ENCODE results near the gene OBP2A. TPM values are rescaled to one million over a fixed set of nuclear protein-coding genes. Genes with fewer than 3 reads are reported as not detected.

The OBP2A gene
- total and polyA plus RNA-seq, 10 of the 15 experiments (the other 5 are each of a cell fraction or from before 2014, with no cell fraction given) = not detected

DNA sequence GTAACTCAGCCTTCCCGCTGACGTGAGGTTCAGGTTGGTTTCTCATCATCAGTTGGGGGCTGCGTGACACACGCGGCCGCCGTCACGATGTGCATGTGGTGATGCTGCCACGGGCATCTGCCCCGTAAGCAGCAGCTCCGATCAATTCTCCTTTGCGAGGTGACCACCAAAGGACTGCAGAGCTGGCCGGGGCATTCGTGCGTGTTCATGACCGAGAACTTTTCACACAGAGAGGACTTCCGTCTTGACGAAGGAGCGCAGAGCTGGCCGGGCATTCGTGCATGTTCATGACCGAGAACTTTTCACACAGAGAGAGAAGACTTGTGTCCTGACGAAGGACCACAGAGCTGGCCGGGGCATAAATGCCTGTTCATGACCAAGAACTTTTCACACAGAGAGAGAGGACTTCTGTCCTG lies 28.5 kb upstream of the OBP2A start:
- no peak overlapping the region for H3K27ac ChIP-seq (ENCODE audit: control insufficient read depth, insufficient read depth)
- RAD21 ChIA-PET (ENCODE audit: unreplicated experiment) = no interaction called here
- H3K9me3 ChIP-seq (replicated peaks; ENCODE audit: control insufficient read depth, insufficient read depth, low read length) = no peaks in the 10 kb centered on the region
- no peak for FAIRE-seq
- in situ Hi-C loops (cut with MboI) = no loop called here
- no peak overlapping the region for H3K4me2 ChIP-seq (ENCODE audit: control insufficient read depth, insufficient read depth)
- BruUV-seq (replicated peaks) = no TSS peak
- SMC1A ChIA-PET (ENCODE audit: uncharacterized antibody, unreplicated experiment) = no interaction called here
- WGBS (ENCODE audit: insufficient coverage, insufficient replicate concordance, low lambda C conversion rate, missing lambda C conversion rate) = 70% methylated on average over 24 of the region's 24 CpGs
- H2AFZ ChIP-seq (ENCODE audit: control insufficient read depth, low read depth, low read length) = no peak overlapping the region
- no peak overlapping the region for H3K9ac ChIP-seq (ENCODE audit: control insufficient read depth, insufficient read depth, low read length)
- POLR2A ChIA-PET = no interaction called here
- CTCF ChIA-PET = no interaction called here
- no peaks in the 10 kb centered on the region for H3K79me2 ChIP-seq (ENCODE audit: control insufficient read depth, insufficient read depth, low read length)
- ATAC-seq = no peak
- intact Hi-C loops (cut with micrococcal nuclease; ENCODE audit: unreplicated experiment) = no loop called here
- no peak overlapping the region for H3K4me3 ChIP-seq
- H3K27me3 ChIP-seq (replicated peaks in 1 of 2; ENCODE audit: control insufficient read depth in 2 of 2, insufficient read depth in 2 of 2, low read length in 1 of 2) = no peaks in the 10 kb centered on the region; a peak in 1 of 4 replicates
- no peaks in the 10 kb centered on the region for H3K4me1 ChIP-seq (ENCODE audit: control insufficient read depth, insufficient read depth, low read length)
- no peak for DNase-seq (ENCODE audit: low read depth, low spot score)
- no peak for TF ChIP-seq MTA3 (IDR thresholded peaks at IDR 0.05; ENCODE audit: borderline replicate concordance, low read length)
- H3K36me3 ChIP-seq (ENCODE audit: control insufficient read depth in 2 of 2, insufficient read depth in 2 of 2, low read length in 1 of 2) = no peaks in the 10 kb centered on the region
- no peaks in the 10 kb centered on the region for H4K20me1 ChIP-seq (ENCODE audit: control insufficient read depth, insufficient read depth)

DNA sequence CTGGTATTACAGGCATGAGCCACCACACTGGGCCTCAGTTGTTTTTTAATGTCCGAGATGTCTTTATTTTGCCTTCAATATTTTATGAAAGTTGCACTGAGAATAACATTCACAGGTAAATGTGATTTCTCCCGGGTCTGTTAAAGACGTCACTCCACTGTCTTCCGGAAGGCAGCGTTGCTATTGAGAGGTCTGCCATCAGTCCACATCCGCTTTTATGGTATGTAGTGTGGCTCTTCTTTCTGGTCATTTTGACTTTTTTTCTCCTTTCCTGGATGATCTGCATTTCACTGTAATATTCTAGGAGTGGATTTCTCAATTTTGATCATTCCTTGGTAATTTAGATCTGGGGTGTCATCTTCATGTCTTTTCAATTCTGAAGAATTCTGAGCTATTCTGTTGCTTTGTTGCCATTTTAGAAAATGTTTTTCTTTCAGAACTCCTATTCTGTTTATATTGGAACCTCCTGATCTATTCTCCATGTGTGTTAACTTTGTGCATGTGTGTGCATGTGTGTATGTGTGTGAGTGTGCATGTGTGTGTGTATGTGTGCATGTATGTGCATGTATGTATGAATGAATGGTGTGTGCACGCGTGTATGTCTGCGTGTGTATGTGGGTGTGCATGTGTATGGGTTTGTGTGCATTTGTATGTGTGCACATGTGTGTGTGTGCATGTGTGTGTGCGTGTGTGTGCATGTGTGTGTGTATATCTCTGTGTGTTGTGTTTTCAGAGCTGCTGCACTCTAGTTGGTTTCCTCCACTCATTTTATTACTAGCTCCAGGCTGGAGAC lies 26.6 kb upstream of the OBP2A start:
- no peak for DNase-seq (ENCODE audit: low read depth, low spot score)
- no peaks in the 10 kb centered on the region for H3K9me3 ChIP-seq (replicated peaks; ENCODE audit: control insufficient read depth, insufficient read depth, low read length)
- FAIRE-seq = no peak
- no peaks in the 10 kb centered on the region for H3K4me1 ChIP-seq (ENCODE audit: control insufficient read depth, insufficient read depth, low read length)
- ChIA-PET POLR2A (no interaction called here), SMC1A (ENCODE audit: uncharacterized antibody, unreplicated experiment) (no interaction called here), CTCF (interaction anchor here (1.1 kb wide), 1 partner anchor 15 kb away, joined by 5 read pairs; no protein-coding TSS in a partner anchor), RAD21 (ENCODE audit: unreplicated experiment) (no interaction called here)
- no peak overlapping the region for H3K4me2 ChIP-seq (ENCODE audit: control insufficient read depth, insufficient read depth)
- no peaks in the 10 kb centered on the region for H3K27me3 ChIP-seq (replicated peaks in 1 of 2; ENCODE audit: control insufficient read depth in 2 of 2, insufficient read depth in 2 of 2, low read length in 1 of 2)
- in situ Hi-C loops (cut with MboI) = no loop called here
- no TSS peak for BruUV-seq (replicated peaks)
- no peaks in the 10 kb centered on the region for H4K20me1 ChIP-seq (ENCODE audit: control insufficient read depth, insufficient read depth)
- ATAC-seq = no peak
- H3K9ac ChIP-seq (ENCODE audit: control insufficient read depth, insufficient read depth, low read length) = no peak overlapping the region
- H3K36me3 ChIP-seq (ENCODE audit: control insufficient read depth in 2 of 2, insufficient read depth in 2 of 2, low read length in 1 of 2) = no peaks in the 10 kb centered on the region
- WGBS (ENCODE audit: insufficient coverage, insufficient replicate concordance, low lambda C conversion rate, missing lambda C conversion rate) = 40% methylated on average over 10 of the region's 10 CpGs
- no peak overlapping the region for H2AFZ ChIP-seq (ENCODE audit: control insufficient read depth, low read depth, low read length)
- H3K27ac ChIP-seq (ENCODE audit: control insufficient read depth, insufficient read depth) = no peak overlapping the region
- no peak overlapping the region for H3K4me3 ChIP-seq
- intact Hi-C loops (cut with micrococcal nuclease; ENCODE audit: unreplicated experiment) = no loop called here
- H3K79me2 ChIP-seq (ENCODE audit: control insufficient read depth, insufficient read depth, low read length) = no peaks in the 10 kb centered on the region
- no peak for TF ChIP-seq SMC3 (IDR thresholded peaks at IDR 0.05; ENCODE audit: borderline replicate concordance, low read length)
- TF ChIP-seq, protein P1, sequence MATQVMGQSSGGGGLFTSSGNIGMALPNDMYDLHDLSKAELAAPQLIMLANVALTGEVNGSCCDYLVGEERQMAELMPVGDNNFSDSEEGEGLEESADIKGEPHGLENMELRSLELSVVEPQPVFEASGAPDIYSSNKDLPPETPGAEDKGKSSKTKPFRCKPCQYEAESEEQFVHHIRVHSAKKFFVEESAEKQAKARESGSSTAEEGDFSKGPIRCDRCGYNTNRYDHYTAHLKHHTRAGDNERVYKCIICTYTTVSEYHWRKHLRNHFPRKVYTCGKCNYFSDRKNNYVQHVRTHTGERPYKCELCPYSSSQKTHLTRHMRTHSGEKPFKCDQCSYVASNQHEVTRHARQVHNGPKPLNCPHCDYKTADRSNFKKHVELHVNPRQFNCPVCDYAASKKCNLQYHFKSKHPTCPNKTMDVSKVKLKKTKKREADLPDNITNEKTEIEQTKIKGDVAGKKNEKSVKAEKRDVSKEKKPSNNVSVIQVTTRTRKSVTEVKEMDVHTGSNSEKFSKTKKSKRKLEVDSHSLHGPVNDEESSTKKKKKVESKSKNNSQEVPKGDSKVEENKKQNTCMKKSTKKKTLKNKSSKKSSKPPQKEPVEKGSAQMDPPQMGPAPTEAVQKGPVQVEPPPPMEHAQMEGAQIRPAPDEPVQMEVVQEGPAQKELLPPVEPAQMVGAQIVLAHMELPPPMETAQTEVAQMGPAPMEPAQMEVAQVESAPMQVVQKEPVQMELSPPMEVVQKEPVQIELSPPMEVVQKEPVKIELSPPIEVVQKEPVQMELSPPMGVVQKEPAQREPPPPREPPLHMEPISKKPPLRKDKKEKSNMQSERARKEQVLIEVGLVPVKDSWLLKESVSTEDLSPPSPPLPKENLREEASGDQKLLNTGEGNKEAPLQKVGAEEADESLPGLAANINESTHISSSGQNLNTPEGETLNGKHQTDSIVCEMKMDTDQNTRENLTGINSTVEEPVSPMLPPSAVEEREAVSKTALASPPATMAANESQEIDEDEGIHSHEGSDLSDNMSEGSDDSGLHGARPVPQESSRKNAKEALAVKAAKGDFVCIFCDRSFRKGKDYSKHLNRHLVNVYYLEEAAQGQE (IDR thresholded peaks at IDR 0.05; ENCODE audit: low read depth, low read length) = no peak
- TF ChIP-seq FOXM1 (IDR thresholded peaks at IDR 0.05; ENCODE audit: low read depth, low read length) = no peak
- TF ChIP-seq, protein P2, sequence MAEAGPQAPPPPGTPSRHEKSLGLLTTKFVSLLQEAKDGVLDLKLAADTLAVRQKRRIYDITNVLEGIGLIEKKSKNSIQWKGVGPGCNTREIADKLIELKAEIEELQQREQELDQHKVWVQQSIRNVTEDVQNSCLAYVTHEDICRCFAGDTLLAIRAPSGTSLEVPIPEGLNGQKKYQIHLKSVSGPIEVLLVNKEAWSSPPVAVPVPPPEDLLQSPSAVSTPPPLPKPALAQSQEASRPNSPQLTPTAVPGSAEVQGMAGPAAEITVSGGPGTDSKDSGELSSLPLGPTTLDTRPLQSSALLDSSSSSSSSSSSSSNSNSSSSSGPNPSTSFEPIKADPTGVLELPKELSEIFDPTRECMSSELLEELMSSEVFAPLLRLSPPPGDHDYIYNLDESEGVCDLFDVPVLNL (IDR thresholded peaks at IDR 0.05; ENCODE audit: low read depth, low read length) = no peak
- TF ChIP-seq SP1 (IDR thresholded peaks at IDR 0.05; ENCODE audit: low read depth, low read length) = no peak
- no peak for TF ChIP-seq NFXL1 (IDR thresholded peaks at IDR 0.05; ENCODE audit: borderline replicate concordance)
- TF ChIP-seq SMARCA5 (IDR thresholded peaks at IDR 0.05) = no peak
- TF ChIP-seq WRNIP1 (IDR thresholded peaks at IDR 0.05; ENCODE audit: borderline replicate concordance, low read depth, low read length) = no peak
- no peak for TF ChIP-seq SMAD5 (IDR thresholded peaks at IDR 0.05; ENCODE audit: low read depth)

Measured in GM12878 (cell line).